RCC 7860 (cell line): Measurements from ENCODE around the gene N4BP2L2.

Experiments used
- DNase-seq: peaks from one replicate; pipeline ENCODE4 v3.0.0-alpha.2; 2015; ENCODE audit warnings: low spot score
- FAIRE-seq: peaks from 2 replicates; lab custom pipeline; 2012; peaks lifted over from hg19 to GRCh38; lab: Jason Lieb, UNC

Gene N4BP2L2

DNA sequence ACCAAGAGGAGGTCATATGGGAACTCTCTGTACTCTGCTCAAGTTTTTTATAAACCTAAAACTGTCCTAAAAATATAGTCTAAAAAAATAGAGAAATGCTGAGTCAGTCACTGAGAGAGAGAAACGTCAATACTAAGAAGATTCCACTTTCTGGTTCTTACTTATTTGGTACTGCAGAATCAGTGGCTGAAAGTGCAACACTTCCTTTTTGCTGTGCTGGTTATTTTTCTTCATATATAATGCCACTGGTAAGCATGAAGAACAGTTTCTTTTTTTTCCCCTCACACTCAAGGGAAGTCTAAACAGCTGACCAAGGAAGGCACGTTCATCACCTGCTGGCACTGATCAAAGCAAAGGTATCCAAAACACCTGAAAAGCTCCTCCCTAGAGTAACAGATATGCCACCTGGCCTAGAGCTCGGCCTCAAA is 66.4 kb downstream of the N4BP2L2 start:
- no peak for FAIRE-seq
- no peak for DNase-seq

DNA sequence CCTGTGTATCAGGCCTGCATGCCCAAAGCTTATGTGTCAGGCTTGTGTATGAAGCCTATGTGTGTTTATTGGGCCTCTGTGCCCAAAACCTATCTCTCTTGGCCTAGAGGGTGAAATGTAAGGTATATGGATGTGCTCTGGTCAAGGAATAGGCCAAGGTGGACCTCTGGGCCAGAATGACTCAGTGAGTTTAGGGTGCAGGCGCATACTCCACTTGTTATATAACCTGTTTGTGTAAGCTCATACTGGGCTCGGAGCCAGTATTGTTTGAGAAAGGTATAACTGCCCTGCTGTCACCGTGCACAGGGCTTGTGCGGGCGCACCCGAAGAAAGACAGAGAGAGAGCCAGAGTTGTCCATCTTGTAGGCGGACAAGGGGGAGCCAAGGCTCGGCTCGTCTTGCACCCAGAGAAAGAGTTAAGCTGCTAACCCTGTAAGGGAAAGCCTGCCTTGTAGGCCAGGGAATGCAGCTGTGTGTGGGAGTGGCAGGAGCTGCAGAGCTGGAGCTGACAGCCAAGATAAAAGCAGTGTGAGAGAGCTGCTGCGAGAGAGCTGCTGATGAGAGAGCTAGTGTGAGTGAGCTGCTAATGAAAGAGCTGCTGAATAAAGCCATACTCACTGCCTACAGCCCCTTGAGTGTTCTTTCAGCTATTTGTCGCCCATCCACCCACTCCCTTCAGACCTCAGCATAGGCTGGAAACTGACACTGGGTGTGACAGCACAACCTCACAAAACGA is 67.2 kb downstream of the N4BP2L2 start:
- DNase-seq: no peak
- FAIRE-seq: no peak

DNA sequence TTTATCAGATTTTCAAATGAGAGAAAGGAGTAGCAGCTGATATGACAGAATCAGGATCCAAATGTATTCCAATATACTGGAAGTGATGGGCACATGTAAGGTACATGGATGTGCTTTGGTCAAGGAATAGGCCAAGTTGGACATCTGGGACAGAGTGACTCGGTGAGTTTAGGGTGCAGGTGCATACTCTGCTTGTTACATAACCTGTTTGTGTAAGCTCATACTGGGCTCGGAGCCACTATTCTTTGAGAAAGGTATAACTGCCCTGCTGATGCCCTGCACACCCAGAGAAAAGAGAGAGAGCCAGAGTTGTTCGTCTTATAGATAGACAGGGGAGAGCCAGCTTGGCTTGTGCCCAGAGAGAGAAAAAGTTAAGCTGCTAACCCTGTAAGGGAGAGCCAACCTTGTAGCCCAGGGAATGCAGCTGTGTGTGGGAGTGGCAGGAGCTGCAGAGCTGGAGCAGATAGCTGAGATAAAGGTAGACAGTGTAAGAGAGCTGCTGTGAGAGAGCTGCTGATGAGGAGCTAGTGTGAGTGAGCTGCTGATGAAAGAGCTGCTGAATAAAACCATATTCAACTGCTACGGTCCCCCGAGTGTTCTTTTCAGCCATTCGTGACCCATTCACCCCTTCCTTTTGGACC is 70.0 kb downstream of the N4BP2L2 start:
- DNase-seq (no peak), FAIRE-seq (no peak)

DNA sequence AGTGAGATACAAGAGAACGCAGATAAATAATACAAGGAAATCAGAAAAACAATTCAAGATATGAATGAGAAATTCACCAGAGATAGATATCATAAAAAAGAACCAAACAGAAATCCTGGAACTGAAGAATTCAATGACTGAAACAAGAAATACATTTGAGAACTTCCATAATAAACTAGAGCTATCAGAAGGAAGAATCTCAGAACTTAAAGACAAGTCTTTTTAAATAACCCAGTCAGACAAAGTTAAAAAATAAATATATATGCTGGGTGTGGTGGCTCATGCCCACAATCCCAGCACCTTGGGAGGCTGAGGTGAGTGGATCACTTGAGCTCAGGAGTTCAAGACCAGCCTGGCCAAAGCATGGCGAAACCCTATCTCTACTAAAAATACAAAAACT is 82.0 kb downstream of the N4BP2L2 start:
- no peak for FAIRE-seq
- no peak for DNase-seq

DNA sequence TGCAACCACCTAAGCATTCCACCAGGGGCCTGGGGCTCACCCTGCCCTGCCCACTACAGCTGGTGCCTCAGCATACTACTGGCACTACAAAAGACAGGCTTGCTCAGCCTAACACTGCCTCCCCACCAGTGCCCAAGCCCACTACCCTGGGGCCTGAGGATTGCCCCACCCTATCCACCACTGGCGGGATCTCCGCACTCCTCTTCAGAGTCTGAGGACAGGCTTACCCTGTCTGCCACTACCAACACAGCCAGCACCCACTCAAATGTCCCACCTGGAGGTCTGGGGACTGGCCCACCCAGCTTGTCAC is 83.0 kb downstream of the N4BP2L2 start:
- no peak for FAIRE-seq
- no peak for DNase-seq

DNA sequence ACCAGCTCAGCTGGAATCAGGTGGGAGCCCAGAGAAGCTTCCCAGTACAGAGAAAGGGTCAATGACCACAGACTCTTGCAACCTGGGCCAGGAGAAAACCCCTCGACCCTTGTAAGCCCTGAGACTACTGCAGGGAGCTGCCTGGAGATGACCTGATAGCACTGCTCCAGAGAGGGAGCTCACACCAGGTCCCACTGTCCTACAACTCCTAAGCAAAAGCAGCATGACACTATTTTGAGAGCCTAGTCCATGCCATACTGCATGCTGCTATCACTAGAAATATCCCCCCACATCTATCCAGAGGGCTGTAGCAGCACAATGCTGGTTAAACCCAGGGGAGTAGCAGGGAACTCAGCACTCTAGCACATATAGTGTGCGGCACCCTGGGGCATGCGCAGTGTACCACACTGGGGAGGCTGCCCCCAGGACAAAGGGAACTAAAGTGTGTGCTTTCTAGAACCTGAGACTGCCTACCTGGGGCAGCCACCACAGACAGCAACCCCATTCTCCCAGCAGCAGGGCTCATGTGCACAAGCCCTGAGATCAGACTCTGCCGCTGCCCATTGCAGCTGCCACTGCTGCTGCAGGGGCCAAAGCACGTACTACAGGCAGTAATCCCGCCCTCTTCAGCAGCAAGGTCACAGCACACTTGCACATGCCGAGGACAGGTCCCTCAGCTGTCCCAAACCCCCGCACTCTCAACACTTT is 83.6 kb downstream of the N4BP2L2 start:
- DNase-seq (no peak), FAIRE-seq (no peak)

DNA sequence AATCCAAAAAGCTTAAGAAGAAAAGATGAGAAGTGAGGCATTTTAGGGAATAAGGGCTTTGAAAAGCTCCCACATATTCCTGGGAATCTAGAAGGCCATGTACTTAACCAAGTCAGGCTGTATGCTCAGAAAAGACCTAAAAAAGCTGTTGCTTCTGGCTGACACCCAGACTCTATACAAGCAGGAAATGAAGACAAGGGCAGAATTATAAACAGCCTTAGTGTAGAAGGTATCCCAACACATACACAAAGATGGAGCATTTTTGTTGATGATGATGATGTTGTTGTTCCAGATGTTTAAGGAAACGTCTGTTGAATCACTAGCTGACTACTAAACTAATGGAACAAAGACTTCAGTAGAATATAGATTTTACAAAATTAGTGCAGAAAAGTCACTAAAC is 84.6 kb downstream of the N4BP2L2 start:
- DNase-seq (no peak), FAIRE-seq (no peak)

DNA sequence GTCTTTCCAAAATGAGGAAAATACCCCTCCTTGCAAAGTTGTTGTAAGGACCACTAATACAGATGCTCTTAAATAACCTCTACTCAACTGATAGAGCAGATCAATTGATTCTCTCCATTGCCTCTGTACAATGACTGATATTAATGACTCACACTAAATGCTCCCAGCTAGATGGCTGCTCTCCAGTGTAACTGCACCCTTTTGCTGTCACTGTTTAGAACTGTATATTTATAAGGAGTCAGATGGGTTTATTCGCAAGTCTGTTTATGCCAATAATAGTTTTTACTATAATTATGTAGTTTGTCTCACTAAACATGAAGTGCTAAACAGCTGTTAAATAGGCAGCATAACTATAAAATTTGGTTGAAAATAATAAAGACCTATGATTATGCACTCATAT is 89.6 kb downstream of the N4BP2L2 start:
- no peak for FAIRE-seq
- DNase-seq: no peak

DNA sequence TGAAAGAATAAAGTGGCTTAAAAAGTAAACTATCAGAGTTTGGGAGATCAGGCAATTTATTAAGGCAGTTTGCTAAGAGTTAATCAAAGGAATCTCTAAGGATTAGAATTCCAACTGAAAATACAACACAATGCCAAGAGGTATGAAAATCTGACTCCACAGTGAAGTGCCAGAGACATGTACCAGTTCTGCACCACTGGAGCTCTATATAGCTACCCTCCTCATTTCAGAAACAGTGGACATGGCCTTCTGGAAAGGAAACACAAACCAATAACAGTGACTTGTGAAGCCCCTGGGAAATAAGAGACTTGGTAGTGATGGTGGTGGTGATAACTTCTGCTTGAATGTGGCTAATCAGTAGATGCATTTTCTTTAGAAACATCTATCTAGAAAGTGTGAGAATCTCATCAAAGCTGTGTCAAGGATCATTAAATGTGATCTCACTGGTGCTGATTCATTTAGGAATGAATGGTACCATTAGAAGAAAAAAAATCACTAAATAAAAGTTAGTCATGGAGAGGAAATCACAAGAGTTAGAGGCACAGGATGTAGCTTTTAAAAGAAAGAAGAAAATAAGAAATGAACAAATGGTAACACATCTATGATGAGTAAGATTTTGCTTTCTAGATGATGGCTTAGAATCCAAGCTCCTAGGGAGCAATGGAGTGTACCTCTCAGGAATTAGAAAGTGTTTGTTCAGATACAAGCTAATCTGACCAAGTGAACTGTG is 90.5 kb downstream of the N4BP2L2 start:
- no peak for DNase-seq
- no peak for FAIRE-seq

DNA sequence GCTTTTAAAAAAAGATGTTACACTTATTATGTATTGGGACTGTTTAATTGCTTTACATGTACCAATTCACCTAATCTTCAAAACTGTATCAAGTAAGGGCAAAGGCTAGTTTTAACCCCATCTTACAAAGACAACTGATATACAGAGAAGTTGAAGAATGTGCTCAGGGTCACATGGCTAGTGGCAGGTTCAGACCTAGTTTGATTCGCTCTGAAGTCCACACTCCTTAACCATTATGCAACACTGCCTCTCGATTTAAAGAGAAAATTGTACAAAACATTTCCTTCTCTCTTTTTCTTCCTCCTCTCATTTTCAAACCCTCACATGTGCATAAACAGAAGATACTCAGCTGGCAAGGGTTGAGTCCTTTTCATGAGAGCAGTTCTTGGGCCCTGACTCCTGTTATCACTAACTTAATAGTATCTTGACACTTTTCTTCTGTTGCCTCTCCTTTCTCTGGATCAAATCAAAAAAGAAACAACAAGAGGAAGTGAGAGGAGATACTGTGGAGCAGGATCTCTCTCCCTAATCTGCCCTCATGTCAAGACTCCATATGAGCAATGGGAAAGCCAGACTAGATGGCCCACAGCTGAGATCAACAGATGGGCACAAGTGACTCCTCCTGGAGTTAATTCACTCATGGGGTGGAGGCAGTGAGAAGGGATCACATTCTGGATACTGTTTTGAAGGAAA is 91.7 kb downstream of the N4BP2L2 start:
- FAIRE-seq: no peak
- no peak for DNase-seq

DNA sequence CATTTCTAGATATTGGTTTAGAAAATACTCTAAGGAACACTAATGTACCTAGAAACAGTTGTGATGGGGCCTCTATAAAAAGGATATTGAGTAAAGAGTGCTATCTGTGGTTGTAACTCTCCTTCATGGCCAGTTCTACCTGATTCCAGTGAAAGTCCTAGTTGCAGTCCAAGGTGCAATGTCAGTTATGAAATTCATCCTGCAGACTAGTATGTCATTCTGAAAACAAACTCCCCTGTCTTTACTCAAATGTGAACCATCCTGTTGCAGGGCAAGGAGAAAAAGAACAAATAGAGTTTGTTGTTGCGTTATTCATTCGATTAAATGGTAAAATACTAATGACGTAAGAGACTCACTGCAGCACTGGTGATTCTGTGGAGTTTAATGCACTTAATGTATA is 92.4 kb downstream of the N4BP2L2 start:
- no peak for DNase-seq
- FAIRE-seq: no peak

DNA sequence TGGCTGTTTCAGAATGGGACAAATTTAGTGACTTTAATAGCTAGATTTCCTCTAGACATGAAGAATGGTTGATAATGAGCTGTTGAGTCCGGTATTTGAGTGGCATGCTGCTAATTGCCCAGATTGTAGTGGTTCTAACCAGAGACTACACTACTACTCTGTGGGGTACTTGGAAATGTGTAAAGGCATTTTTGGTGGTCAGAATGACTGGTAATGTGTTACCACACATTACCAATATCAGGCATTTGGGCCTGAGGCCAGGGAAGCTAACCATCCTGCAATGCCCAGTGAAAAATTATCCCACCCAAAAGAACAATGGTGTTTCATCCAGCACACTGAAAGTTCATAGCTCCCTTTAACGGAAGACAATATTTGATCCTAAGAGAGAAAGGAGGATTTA is 93.1 kb downstream of the N4BP2L2 start:
- FAIRE-seq (no peak), DNase-seq (no peak)

DNA sequence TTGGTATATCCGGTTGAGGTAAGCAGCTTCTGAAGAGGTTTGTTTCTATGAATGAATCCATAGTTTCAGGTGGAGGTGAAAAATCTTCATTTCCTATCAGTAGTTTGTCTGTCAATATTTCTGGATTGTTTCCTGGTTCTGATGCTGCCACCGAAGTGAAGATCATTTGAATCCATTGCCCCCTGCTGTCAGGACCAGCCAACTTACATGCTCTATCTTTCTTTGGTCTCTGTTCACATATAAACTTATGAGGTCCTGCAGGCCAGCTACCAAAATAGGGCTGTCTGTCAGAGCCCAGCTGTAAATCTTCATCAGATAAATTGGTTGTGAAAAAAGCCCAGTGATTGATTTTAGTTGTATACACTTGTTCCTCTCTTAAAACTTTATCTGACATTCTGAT is 95.5 kb downstream of the N4BP2L2 start:
- no peak for DNase-seq
- FAIRE-seq: no peak

DNA sequence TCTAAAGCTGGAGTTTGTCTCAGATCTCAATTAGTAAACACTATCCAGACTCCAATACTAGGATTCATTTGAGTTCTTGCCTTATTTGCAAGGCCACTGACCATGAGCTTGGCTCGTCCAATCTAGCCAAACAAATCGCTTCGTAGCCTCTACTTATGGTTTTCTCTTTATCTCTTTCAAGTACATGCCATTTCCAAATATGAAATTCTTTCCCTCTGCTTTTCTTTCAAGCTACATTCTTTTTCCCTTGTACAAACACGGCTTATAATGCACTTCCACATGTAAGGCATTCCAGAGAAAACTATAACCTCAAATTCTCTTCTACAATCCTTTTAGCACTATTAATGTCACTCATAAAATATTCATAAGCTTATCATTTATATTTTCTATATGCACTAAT is 99.7 kb downstream of the N4BP2L2 start:
- no peak for FAIRE-seq
- DNase-seq: no peak

DNA sequence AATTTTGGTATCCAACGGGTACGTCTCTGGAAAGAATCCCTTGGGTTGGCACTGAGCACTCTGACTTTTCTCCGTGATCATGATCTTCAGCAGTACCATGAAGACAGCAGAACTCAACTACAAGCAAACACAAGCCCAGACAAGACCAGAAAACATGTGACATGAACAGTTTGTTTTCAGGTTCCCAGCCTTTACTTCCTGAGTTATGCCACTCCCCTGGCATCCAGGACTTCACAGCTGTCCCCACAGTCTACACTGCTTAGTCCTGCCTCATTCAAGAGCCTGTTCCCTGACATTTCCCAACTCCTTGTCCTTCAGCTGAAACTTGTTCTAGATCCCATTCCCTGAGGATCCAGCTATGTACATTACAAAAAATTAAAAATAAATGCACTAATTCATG is 105.7 kb downstream of the N4BP2L2 start:
- FAIRE-seq (no peak), DNase-seq (no peak)

DNA sequence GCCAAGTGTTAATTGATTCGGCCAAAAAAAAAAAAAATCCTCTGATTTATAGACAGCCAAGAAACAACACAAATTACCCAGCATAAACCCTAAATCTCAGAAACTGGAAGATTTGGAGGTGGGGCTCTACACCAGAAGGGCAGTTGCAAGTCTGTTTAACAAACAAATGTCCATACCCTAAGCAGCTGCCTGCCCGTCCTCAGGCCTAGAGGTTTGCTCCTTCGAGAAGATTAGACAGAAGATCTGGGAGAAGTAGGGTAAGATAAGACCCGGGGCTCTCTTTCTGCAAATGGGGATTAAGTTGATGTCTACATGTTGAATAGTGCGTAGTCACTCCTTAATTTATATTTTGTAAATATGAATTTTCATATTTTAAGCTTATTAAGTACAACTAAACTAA is 107.2 kb downstream of the N4BP2L2 start:
- DNase-seq: no peak
- FAIRE-seq: no peak

DNA sequence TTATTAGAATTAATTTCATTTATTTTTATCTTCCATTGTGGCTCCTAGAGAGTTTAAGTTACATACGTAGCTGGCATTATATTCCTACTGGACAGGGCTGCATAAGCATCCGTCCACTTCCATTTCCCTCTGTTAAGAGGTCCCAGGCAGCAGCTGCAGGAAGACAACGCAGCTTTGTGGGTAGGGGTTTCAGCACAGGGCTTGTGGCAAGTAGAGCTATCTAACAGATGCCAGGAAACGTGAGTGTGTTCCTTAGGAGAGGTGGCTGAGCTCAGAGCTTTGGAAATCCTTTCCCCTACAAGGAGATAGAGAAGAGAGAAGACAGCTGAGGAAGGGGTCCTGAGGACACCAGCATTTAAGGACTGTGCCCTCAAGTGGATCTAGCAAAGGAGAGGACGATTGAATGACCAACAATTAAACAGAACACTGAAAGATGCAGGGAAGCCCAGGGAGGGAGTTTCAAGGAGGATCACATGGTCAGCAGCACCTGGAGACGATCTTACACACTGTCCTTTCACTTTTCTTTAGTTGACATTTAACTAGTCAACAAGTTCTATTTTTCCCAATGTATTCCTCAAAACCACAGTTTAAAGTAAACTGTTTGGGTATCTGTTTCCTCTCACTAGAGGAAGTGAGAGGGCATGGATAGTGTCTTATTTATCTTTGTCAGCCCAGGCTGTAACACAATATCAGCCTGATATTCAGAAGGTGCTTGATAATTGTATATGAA is 108.4 kb downstream of the N4BP2L2 start:
- no peak for DNase-seq
- FAIRE-seq: no peak

DNA sequence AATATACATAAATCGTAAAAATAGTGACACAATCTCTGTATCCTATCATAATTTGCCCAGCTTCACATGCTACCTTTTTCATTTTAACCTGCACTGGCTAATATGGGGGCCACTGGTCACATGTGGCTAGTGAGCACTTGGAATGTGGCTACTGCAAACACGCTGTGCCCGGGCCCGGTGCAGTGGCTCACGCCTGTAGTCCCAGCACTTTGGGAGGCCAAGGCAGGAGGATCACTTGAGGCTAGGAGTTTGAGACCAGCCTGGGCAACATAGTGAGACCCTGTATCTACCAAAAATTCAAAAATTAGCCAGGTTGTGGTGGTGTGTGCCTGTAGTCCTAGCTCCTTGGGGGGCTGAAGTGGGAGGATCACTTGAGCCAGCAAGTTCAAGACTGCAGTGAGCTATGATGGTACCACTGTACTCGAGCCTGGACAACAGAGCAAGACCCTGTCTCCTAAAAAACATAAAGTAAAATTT is 109.1 kb downstream of the N4BP2L2 start:
- no peak for FAIRE-seq

DNA sequence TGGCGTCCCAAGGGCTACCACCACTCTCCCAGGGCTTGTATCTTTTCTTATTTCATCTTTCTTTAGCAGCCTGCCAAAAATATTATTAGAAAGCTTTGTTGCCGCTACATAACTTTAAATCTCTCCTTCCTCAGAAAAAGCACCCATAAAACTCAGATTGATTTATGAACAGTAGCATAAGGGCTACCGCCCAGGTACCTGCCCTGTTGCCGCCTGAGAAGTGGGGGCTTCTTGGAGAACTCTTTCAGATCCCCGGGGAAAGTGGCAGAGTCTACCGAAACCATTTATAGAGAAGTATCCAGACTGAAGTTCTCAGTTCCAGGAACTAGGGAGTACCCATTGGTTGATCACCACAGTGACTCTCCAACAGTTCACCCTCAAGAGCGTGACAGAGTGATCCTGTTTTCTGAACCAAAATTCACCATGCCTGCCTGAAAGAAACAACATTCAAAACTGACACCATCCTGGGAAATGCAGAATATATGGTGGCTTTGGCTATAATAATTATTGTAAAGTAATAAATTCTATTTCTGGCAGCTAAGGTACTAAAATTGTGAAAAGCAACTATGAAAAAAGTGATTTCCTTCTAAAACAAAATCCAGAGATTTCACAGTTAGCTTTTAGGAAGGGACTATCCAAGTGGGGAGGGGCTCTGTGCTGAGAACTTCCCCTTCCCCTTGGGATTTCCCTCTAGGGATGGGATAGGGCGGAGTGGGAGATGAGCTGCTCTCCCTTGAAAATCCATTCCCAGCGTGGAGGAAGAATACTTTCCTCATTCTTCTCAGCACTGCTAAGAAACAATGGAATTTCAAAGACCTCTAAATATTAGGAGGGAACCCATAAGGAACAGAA is 109.8 kb downstream of the N4BP2L2 start:
- DNase-seq (no peak), FAIRE-seq (no peak)

More for the DNA sequence above, 109.1 kb downstream of the N4BP2L2 start:
- DNase-seq: no peak
